CD4-positive, alpha-beta T cell treated with Interleukin-10 for 1 hour (primary cell): ENCODE results near the gene MCUB.

ENCODE experiments used
- DNase-seq: peaks from one replicate; pipeline ENCODE4 v3.0.0-alpha.2; 2020

The MCUB gene

DNA sequence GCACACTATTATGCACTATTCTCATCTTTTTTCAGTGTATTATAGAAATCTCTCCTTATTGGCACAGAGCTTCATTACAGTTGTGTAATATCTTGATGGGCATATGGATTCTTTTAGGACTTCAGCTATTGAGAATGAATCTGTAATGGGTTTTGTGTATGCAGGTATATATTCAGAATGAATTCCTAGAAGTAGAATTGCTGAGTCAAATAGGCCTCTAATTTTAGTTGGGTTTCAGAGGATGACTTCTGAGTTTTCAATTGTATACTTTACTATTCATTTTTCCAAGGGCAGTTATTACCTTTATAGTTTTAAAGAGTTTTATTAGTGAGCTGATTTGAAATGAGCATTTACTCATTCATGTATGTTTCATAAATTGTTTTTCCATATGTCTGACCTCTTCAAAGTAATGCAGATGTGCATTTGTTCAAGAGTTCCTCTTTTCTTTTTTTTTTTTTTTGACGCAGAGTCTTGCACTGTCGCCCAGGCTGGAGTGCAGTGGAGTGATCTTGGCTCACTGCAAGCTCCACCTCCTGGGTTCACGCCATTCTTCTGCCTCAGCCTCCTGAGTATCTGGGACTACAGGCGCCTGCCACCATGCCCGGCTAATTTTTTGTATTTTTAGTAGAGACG, 123.7 kb downstream of the MCUB start:
- DNase-seq, result no peak

DNA sequence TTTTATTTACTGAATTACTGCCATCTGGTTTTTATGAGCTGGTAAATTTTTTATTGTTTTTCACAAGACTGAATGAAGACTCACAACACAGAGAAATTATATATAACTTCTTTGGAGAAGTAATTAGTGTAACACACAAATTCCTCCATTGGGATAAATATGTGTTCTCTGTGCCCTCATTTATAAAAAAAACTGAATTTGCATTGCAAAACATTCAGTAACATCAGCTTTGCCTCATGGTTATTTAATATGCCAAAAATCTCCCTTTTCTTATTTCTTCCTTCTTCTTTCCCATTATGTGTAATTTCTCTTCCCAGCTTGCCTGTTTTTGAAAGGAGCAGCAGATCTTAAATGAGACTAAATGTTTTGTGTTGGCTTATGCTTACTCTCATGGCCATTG, 124.7 kb downstream of the MCUB start:
- no peak for DNase-seq

- peak; percentile 36 for DNase-seq
Observed at GRCh38 chr4:109690690-109691410, 130.8 kb downstream of the MCUB start.

GRCh38 chr4:109691411-109691920, 131.4 kb downstream of the MCUB start:
- DNase-seq, result no peak

- no peak for DNase-seq
Observed at GRCh38 chr4:109698656-109699055, 138.6 kb downstream of the MCUB start.

GRCh38 chr4:109699553-109700225, 139.6 kb downstream of the MCUB start:
- DNase-seq, result no peak

GRCh38 chr4:109701566-109702410, 141.7 kb downstream of the MCUB start:
- no peak for DNase-seq

- peak; percentile 79 for DNase-seq
Observed at GRCh38 chr4:109702950-109703663, 143.1 kb downstream of the MCUB start, which contains the start of gene CASP6. Gene CASP6 (minus strand): TSS chr4:109703445. CDS start chr4:109703395, 50 bp downstream.

- DNase-seq, result no peak
Observed at GRCh38 chr4:109703664-109704361, 143.8 kb downstream of the MCUB start.

DNA sequence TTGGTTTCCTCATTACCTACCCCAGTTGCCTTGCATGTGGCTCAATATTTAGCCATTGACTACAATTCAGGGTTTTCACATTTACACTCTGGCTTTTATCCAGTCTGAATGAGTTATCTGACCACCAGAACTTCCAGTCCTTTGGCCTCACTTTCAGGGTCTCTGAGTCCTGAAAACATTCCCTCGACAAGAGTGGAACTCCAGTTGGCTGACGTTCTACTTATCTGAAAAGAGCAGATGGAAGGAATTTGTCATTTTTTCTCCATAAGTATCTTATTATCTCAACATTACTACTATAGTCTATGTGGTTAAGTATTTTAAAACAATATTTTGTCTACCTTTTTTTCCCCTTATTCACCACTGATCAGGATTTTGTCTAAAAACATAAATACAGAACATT, 148.4 kb downstream of the MCUB start:
- no peak for DNase-seq

DNA sequence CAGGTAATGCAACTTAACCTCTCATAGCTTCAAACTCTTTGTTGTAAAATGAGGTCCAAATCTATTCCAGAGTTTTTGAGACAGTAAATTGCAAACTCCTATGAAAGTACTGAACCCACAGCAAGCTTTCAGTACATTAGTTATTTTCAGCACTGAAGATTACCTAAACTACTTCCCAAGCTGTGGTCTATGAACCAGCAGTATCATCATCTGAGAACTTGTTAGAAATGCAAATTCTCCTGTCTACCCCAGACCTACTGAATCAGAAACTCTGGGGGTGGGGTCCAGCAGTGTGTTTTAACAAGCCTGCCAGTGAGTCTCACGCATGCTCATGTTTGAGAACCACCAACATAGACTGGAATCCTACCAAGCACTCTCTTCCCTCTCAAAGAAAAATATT, 148.9 kb downstream of the MCUB start:
- no peak for DNase-seq

DNA sequence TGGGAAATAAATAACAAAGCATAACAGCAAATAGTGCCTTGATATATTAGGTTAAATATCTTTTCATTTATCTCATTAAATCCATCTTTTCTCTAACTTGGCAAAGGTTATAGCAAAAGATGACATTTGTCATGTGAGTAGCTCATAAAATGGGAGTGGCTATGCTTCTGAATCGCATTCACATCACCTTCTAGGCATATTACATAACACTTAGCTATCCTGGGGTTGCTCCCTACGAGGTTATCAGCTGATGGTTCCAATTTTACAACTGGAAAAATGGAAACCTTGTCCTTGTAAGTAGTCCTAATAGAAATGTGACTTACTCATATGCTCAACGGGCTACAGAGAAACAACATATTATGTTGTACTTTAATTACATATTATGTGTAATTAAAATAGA, 153.5 kb downstream of the MCUB start:
- no peak for DNase-seq

DNA sequence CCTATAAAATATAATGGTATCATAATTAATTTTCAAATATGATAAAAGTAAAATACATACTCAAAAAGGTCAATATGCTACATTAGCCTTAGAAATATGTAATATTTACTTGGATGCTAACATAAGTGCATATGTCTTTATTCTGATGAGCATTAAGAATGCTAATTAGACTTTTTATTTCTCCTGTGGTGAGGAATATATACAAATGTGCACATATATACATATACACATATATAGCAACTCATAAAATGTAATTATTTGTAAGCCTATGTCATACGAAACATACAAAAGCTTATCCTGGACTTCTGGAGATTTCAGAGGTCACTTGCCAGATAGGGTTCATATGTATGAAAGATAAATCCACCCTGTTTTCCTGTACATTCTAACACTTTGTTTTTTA, 158.7 kb downstream of the MCUB start:
- no peak for DNase-seq

DNA sequence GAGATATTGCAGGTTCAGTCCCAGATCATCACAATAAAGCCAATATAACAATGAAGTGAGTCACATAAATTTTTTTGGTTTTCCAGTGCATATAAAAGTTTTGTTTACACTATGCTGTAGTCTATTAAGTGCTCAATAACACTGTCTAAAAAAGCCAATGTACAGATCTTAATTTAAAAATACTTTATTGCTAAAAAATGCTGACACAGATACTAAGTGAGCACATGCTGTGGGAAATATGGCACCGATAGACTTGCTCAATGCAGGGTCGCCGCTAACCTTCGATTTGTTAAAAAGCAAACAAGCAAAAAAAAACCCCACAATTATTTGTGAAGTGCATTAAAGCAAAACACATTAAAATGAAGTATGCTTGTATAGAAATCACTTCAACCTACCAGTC, 159.6 kb downstream of the MCUB start:
- DNase-seq, result no peak

DNA sequence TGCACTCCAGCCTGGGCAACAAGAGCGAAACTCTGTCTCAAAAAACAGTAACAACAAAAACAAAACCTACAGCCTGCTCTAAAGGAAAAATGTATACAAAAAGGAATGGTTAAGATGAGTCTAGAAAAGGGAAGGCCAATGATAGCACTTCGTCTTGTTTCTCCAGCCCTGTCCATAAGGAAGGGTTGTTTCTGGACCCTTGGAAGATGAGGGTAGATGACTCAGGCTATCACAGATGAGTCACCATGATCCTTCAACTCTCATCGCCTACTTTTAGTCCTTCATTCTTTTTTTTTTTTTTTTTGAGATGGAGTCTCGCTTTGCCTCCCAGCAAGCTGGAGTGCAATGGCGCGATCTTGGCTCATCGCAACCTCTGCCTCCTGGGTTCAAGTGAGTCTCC, 161.0 kb downstream of the MCUB start:
- no peak for DNase-seq

DNA sequence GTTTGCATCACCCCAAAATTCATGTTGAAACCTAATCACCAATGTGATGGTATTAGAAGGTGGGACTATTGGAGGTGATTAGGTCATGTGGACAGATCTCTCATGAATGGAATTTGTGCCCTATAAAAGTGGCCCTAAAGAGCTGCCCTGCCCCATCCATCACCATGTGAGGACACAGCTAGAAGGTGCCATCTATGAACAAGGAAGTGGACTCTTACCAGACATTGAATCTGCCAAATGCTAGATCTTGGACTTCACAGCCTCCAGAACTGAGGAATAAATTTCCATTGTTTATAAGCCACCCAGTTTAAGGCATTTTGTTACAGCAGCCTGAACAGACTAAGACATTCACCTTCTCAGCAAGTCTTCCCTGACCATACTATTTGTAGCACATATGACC, 162.3 kb downstream of the MCUB start:
- no peak for DNase-seq

DNA sequence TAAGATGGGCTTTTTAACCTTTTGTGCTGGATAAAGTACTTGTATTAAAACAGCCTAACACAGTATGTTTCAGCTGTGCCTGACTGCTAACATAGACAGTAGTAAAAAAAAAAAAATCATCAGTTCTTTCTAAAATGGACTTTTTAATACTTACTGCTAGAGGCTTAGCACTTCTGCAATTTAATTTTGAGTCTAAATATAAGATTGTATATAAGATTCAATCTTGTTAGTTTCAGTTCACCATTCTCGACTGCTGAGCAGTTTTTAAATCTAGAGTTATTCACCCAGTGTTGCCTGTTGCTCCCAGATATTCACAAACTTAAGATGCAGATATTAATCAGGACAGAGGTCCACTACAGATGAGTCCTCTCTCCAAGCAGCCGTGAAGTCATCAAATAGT, 163.1 kb downstream of the MCUB start:
- no peak for DNase-seq

DNA sequence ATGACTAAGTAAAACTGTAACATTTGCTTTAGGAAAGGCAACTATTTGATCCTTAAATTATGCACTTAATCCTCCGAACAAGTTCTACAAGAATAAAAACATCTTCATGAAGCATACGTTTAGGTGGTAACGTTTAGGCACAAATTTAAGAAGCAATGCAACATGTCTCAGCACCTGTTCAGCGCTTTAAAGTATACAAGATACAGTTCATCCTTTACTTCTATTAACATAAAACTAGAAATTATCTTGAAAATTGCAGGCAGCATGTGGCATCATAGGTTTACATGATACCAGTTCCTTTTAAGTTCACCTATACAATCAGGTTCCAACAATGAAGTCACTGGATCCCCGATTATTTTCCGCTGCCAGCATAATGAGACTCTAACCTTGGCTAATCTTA, 168.3 kb downstream of the MCUB start:
- no peak for DNase-seq

DNA sequence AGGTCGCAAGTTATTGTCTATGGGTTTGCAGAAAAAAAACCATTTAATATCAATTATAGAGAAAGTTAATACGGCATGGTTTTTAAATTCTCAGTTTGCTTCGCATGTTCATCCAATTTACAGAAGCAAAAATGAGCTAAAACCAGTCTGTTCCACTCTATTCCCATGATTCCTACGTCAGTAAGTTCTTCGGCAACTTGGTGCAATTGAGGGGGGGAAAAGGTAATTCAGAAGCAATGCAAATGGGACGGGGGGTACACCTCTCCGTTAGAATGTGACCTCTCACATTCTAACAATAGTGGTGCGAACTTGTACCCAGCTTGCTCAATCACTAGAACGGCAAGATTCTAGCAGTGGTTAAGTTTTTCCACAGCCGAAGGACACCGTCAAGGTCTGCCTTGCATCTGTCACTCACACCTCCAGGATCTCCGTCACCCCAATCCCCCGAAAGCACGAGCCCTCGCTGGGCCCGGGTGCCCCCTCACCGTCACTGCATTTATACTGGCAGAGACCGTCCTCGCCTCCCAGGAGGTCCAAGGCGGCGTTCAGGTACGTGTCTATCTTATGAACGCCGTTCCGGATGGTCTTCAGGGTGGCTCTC, 169.2 kb downstream of the MCUB start:
- no peak for DNase-seq

DNA sequence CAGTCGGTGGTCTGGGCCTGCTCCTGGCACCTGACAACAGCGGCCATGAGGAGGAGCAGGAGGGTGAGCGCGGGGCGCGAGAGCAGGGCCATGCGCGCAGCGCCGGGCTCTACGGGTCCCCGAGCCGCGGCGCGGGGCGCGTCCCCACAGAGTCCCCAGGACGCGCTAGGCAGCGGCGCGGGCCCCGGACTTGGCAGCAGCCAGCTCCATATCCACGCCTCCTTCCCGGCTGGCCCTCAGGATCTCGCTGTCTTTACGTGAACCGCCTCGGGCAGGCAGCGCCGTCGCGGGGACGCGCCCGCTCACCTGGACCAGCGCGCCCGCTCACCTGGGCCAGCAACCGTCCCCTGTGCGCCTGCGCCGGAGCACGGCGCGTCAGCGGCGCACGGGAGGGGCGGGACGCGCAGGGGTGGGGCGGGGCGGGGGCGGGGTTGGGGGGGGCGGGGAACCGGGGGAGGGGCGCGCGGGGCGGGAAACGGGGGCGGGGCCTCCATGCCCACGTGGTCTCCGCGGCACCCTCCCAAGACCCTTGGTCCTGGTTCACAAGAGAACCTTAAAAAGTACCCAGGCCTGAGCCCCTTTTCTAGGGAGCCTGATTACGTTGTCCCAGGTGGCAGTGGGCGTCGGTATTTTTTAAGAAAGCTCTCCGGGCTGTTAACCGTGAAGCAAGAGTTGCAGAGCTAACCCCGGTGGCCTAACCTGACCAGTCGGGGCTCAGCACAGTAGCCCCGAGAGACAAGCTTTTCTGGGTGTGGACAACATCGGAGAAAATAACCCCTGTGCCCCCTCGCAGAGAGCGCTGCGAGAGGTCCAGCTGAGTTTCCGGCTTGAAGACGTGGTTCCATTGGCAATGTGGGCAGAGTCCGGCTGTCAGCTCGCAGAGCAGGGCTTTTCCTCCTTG, 169.9 kb downstream of the MCUB start, which contains the start of gene PLA2G12A:
TSS of gene PLA2G12A (minus strand) at position 353 of the 901 bp plus-strand sequence. CDS start at position 92, 261 bp downstream.
- peak; percentile 84 for DNase-seq
